Bronchial epithelial cell (primary cell): ENCODE results near the gene DENND1A. TPM values are rescaled to one million over a fixed set of nuclear protein-coding genes. Genes with fewer than 3 reads are reported as not detected.

Experiments used
- DNase-seq: peaks from one replicate; pipeline ENCODE4 v3.0.0-alpha.2; 2010; ENCODE audit warnings: low read depth
- FAIRE-seq: peaks from 2 replicates; lab custom pipeline; 2011; peaks lifted over from hg19 to GRCh38; lab: Jason Lieb, UNC
- H3K27me3 ChIP-seq: 2 replicates; pipeline ENCODE4 v1.5.1; 2011; ENCODE audit warnings: low read length; ENCODE audit not compliant: control insufficient read depth, insufficient read depth
- H3K36me3 ChIP-seq: 2 replicates; pipeline ENCODE4 v1.5.1; 2011; ENCODE audit warnings: low read length; ENCODE audit not compliant: control insufficient read depth, insufficient read depth
- H3K4me3 ChIP-seq: 2 replicates; pipeline ENCODE4 v1.5.1; 2011; ENCODE audit warnings: mild to moderate bottlenecking, low read depth, low read length, control low read depth
- CTCF ChIP-seq: IDR thresholded peaks from 2 replicates; pipeline ENCODE4 v1.5.1; 2011; ENCODE audit warnings: mild to moderate bottlenecking, moderate library complexity, low read length, control low read depth, inconsistent platforms; ENCODE audit not compliant: insufficient read depth, severe bottlenecking
- total RNA-seq: library from RNA; depleted of rRNA; stranded (reverse); fragments of >200 nt; gene quantifications from 2 replicates; pipeline ENCODE4 v1.2.1, GENCODE V29; 2014

Gene DENND1A
- total RNA-seq, 1 donor from 2014 or later = 6.1 TPM

- TF ChIP-seq CTCF = no peak
- H3K36me3 ChIP-seq = no peaks in the 10 kb centered on the region
- peak; percentile 86 for FAIRE-seq
- no peak for DNase-seq
- no peak overlapping the region for H3K4me3 ChIP-seq
- no peaks in the 10 kb centered on the region for H3K27me3 ChIP-seq
Observed at GRCh38 chr9:123418052-123418430, 511.9 kb downstream of the DENND1A start.

GRCh38 chr9:123417289-123418051 lies 512.5 kb downstream of the DENND1A start:
- no peak overlapping the region for H3K4me3 ChIP-seq
- no peaks in the 10 kb centered on the region for H3K27me3 ChIP-seq
- no peaks in the 10 kb centered on the region for H3K36me3 ChIP-seq
- TF ChIP-seq CTCF = no peak
- DNase-seq (no peak), FAIRE-seq (no peak)

- TF ChIP-seq CTCF = no peak
- Histone ChIP-seq H3K4me3 (no peak overlapping the region), H3K36me3 (no peaks in the 10 kb centered on the region), H3K27me3 (no peaks in the 10 kb centered on the region)
- no peak for DNase-seq
- no peak for FAIRE-seq
Observed at GRCh38 chr9:123416176-123416575, 513.8 kb downstream of the DENND1A start.

GRCh38 chr9:123414936-123415930 lies 514.7 kb downstream of the DENND1A start:
- Histone ChIP-seq H3K36me3 (no peaks in the 10 kb centered on the region), H3K4me3 (no peak overlapping the region), H3K27me3 (no peaks in the 10 kb centered on the region)
- TF ChIP-seq CTCF = no peak
- FAIRE-seq (no peak), DNase-seq (no peak)

GRCh38 chr9:123414204-123414603 lies 515.7 kb downstream of the DENND1A start:
- DNase-seq = no peak
- Histone ChIP-seq H3K27me3 (no peaks in the 10 kb centered on the region), H3K4me3 (no peak overlapping the region), H3K36me3 (no peaks in the 10 kb centered on the region)
- TF ChIP-seq CTCF = no peak
- no peak for FAIRE-seq
